Ovary (tissue), 3 donors: ENCODE data around the gene AGPS.

ENCODE experiments used
- CTCF ChIP-seq, 3 donors: fragments of 450-650 bp in 2 of 3; fragments of 200-600 bp in 1 of 3; IDR thresholded peaks; one replicate each; pipeline versions ENCODE4 v1.5.1 to v1.8.0; 2016 to 2022; ENCODE audit warnings: antibody characterized with exemption in 3 of 3, mild to moderate bottlenecking in 1 of 3
- EP300 ChIP-seq: sonication (generic); formaldehyde crosslinking; IDR thresholded peaks from one replicate; pipeline ENCODE4 v1.6.1; 2017; ENCODE audit warnings: antibody characterized with exemption
- POLR2A ChIP-seq: fragments of 450-650 bp; IDR thresholded peaks from one replicate; pipeline ENCODE4 v1.6.1; 2017; ENCODE audit warnings: antibody characterized with exemption, mild to moderate bottlenecking, moderate library complexity
- donor health status: DM: no; HTN: no; CAD: no.

- TF ChIP-seq POLR2A (no peak), CTCF (IDR thresholded peaks at IDR 0.05) (no peak), EP300 (no peak)
Measured at GRCh38 chr2:177449159-177449558, 56.6 kb downstream of the AGPS start.
